ENCODE data around the gene IL12RB2.
A peak's percentile ranks its signal among the peaks of the same experiment; 100 is the strongest.

The IL12RB2 gene

DNA sequence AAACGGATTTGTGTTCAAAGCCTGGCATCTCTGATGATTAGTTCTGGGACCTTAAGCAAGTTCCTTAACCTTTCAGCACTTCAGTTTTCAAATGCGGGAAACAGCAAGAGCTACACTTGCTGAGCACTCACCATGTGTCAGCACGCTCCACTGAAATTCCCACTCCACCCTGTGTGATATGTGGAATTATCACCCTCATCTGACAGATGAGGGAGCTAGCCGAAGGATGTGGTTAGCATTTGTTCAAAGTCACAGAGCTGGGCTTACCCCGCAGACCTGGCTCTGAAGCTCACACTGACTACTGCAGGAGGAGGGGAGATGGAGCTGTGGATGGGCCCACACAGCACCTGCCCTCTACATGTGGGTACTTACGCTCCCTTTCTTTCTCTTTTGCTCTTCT is 29.1 kb downstream of the IL12RB2 start:
- H3K27ac ChIP-seq, result no peak overlapping the region
- TF ChIP-seq, protein P1, sequence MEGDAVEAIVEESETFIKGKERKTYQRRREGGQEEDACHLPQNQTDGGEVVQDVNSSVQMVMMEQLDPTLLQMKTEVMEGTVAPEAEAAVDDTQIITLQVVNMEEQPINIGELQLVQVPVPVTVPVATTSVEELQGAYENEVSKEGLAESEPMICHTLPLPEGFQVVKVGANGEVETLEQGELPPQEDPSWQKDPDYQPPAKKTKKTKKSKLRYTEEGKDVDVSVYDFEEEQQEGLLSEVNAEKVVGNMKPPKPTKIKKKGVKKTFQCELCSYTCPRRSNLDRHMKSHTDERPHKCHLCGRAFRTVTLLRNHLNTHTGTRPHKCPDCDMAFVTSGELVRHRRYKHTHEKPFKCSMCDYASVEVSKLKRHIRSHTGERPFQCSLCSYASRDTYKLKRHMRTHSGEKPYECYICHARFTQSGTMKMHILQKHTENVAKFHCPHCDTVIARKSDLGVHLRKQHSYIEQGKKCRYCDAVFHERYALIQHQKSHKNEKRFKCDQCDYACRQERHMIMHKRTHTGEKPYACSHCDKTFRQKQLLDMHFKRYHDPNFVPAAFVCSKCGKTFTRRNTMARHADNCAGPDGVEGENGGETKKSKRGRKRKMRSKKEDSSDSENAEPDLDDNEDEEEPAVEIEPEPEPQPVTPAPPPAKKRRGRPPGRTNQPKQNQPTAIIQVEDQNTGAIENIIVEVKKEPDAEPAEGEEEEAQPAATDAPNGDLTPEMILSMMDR (conservative IDR thresholded peaks at IDR 0.05), result no peak

DNA sequence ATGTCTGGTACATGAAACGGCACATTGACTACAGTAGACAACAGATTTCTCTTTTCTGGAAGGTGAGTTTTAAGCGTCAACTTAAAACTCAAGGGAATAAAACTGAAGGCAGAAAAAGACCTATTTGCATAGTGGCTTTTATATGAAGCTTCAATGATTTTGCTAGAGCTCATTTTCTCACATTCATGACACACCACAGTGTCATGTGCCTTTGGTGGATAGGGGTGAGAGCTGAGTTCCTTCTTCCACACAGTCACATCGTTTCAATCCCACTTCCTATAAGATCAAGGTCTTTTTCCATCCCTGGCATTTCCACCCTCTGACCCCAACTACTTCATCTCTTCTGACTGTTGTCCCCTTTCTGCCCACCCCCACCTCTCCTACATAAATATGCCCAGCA is 31.0 kb downstream of the IL12RB2 start:
- TF ChIP-seq, protein P1 (conservative IDR thresholded peaks at IDR 0.05), result no peak
- H3K27ac ChIP-seq, result no peak overlapping the region

DNA sequence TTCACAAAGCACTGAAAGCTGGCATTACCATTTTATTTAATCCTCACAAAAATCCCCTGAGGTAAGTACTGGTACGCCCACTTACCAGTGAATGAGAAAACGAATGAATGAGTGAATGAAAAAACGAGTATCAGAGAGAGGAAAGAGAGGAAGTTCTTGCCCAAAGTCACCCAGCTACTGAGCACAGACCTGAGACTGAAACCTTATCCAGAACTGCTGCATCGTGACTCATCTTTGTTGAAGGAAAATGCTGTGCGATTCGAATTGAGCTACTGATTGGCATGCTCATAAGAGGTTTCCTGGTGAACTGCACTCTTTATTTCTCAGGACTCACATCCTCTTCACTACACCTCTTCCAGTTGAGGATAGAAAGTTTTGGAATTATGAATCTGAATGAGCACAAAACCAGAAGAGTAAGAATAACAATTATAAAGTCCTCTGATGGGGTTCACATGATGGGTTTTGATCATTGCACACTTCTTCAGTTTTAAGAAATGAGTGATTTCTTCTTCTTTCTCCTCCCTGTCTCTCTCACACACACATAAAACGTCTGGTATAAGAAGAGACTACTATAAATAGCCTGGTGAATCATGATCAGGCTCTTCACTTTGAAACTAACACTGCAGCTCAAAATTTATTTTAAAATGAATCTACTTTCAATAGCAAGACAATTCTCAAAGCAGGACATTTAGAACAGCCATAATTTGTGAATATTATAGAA is 32.1 kb downstream of the IL12RB2 start:
- H3K27ac ChIP-seq, result no peak overlapping the region
- TF ChIP-seq, protein P1 (conservative IDR thresholded peaks at IDR 0.05), result no peak

DNA sequence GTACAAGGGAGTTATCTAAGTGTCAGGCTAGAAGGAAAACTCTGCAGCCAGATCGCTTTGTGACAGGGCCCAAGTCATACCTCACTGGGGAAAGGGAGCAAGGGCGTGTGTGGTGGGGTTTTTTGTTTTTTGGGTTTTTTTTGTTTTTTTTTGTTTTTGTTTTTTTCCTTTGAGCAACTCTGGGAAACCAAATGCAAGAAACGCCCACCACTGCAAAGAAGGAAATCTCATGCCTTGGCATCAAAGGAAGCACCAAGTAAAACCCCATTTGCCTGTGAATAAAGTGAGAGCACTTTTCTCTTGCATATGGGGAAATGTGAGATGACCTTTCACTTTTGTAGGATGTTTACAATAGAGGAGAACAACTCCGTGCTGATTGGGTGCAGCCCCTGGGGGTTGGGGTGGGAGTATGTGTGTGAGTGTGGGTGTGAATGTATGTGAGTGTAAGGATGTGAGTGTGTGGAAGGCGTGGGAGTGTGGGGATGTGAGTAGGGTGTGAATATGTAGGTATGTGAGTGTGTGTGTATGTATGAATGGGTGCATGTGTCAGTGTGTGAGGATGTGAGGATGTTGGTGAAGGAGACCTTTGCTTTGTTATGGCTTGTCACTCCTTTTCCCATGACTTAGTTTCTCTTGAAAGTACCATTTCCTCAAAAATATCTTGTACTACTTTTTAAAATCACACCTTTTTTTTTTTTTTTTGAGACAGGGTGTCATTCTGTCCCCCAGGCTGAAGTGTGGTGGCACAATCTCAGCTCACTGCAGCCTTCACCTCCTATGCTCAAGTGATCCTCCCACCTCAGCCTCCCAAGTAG is 34.6 kb downstream of the IL12RB2 start:
- TF ChIP-seq, protein P1 (conservative IDR thresholded peaks at IDR 0.05), result no peak
- no peak overlapping the region for H3K27ac ChIP-seq

DNA sequence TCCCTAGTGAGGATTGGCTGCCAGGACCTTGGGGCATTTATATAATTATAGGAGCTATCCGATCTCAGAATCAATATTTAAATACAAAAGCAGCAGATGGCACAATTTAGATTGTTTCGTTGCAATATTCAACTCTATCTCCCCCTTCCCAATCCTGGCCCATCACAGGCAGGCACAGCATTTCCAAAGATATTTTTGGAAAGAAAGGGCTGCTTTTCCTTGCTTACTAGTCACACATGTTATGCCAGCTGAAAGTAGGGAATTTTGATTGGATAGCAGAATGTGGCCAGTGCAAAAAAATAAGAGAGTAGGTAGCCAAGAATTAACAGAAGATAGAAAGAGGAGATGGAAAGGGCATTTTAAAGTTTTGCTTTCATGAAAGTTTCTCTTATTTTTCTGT is 37.9 kb downstream of the IL12RB2 start:
- TF ChIP-seq, protein P1 (conservative IDR thresholded peaks at IDR 0.05), result no peak
- no peak overlapping the region for H3K27ac ChIP-seq

DNA sequence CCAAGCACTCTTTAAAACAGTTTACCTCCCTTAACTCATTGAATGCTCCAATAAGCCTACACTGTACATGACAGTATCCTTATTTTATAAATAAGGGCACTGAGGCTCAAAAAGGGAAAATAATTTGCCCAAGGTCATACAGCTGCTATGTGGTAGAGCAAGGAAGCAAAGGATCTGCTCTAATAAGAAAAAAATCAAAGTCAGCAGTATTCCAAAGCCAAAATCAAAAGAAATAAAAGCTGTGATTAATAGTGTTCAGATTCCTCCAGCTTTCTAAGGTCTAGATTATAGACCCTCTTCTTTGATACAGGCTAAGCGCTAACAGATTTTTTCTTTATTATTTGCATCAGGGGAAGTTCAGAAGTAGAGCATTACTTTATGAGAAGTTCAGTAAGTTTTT is 39.3 kb downstream of the IL12RB2 start:
- H3K27ac ChIP-seq, result no peak overlapping the region
- TF ChIP-seq, protein P1 (conservative IDR thresholded peaks at IDR 0.05), result no peak

DNA sequence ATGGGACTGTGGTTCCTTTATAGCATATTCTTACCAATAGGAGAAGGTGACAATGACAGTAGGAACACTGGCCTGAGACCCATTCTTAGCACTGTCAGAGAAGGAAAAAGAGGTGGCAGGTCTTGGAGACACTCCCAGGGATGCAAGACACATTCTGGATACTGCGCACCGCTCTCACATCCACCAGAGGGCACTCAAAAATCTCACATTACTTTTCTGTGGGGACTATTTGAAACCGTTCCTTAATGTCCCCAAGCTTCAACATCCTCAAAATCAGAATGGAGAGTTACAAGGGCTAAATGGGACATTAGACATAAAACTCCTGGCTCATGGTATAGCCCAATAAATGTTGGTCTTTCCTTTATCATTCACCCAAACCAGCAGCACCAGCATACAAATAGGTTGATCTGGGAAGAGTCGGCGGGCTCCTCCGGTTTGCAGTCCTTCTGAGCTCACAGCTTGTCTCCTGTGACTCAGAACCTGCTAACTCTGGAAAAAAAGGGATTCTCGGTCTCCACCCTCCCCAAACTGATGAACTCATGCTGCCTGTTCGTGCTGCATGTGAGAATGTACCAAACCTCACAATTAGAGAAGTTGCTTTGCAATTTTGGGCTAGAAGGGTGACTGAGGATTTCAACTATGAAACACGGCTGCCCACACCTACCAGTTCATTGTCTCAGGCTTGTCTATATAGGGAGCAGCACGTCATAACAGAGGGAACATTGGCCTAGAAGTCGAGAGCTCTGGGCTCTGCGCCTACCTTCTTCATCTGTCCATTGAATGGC is 40.2 kb downstream of the IL12RB2 start:
- H3K27ac ChIP-seq, result no peak overlapping the region
- TF ChIP-seq, protein P1 (conservative IDR thresholded peaks at IDR 0.05), result peak; percentile 85
